Adrenal gland (tissue), 12 donors: ENCODE data around the gene CAMK2N2. TPM values are rescaled to one million over a fixed set of nuclear protein-coding genes. Genes with fewer than 3 reads are reported as not detected.
"Not testable (repeated sequence)": the region's sequence is repeated elsewhere in the genome, so short reads cannot be mapped to it uniquely, and the experiment has no call there.

Experiments used
- DNase-seq, 7 donors: peaks; one replicate each; pipeline ENCODE4 v3.0.0-alpha.2; 2019 to 2020
- H3K27ac ChIP-seq, 5 donors: fragments of 200-600 bp; sonication (generic) in 4 of 5; 1 replicate in 3 of 5; 2 replicates in 2 of 5; pipeline versions ENCODE4 v1.5.1 to v1.8.0; 2016 to 2020; ENCODE audit warnings: mild to moderate bottlenecking in 1 of 5
- H3K27me3 ChIP-seq: fragments of 200-600 bp; 2 replicates; pipeline ENCODE4 v1.8.0; 2021
- H3K36me3 ChIP-seq, 2 donors: fragments of 200-600 bp; replicated peaks in 1 of 2; 1 replicate in 1 of 2; 2 replicates in 1 of 2; pipeline versions ENCODE4 v1.5.1 to v1.8.0; 2018 to 2022
- H3K4me1 ChIP-seq, 2 donors: fragments of 200-600 bp; replicated peaks in 1 of 2; 1 replicate in 1 of 2; 2 replicates in 1 of 2; pipeline versions ENCODE4 v1.5.1 to v1.8.0; 2018 to 2021
- H3K4me3 ChIP-seq, 4 donors: fragments of 200-600 bp; sonication (generic) in 3 of 4; one replicate each; pipeline ENCODE4 v1.5.1; 2016 to 2018
- H3K9me3 ChIP-seq, 3 donors: fragments of 200-600 bp; sonication (generic) in 1 of 3; replicated peaks in 1 of 3; 1 replicate in 2 of 3; 2 replicates in 1 of 3; pipeline versions ENCODE4 v1.5.1 to v1.8.0; 2016 to 2021
- POLR2A ChIP-seq, 2 donors: fragments of 450-650 bp; IDR thresholded peaks; one replicate each; pipeline ENCODE4 v1.6.1; 2017; ENCODE audit warnings: antibody characterized with exemption in 2 of 2, mild to moderate bottlenecking in 2 of 2, moderate library complexity in 1 of 2
- WGBS, 4 donors: extraction: QIAGEN DNeasy Blood & Tissue Kit in 2 of 4; methylation state at CpG; one replicate each; pipeline versions ENCODE4 v1.1.5 to v1.1.7; 2013 to 2017; 5-methylcytosine and 5-hydroxymethylcytosine counted together
- intact Hi-C, 2 donors: fragments of 100-400 bp; cut with DNase I; formaldehyde crosslinking; loops; one replicate each; pipeline versions ENCODE4 v1.14.1 to v1.15.0; 2022 to 2023
- polyA plus RNA-seq, 3 donors: library from polyadenylated mRNA; stranded (reverse); fragments of 200-250 nt in 2 of 3; fragments of 350-450 nt in 1 of 3; fragmentation: Illumina TruSeq in 1 of 3; extraction: RNeasy Lipid Tissue Mini Kit (QIAGEN cat#74804) in 1 of 3; gene quantifications; one replicate each; pipeline ENCODE4 v1.2.3, GENCODE V29; 2013 to 2014
- total RNA-seq, 9 donors: library from RNA; depleted of rRNA in 4 of 9; stranded (reverse); fragments of >200 nt in 4 of 9; fragments of 120-200 nt in 1 of 9; fragmentation: NEBNext Ultra II Directional in 1 of 9; extraction: Animal tissue kit (Norgen Biotek cat#: 25700) in 1 of 9; gene quantifications; one replicate each; pipeline versions ENCODE4 v1.1.0 to v1.2.4, GENCODE V29; 2013 to 2023
- TF ChIP-seq, protein P1 (sequence below), 6 experiments: fragments of 450-650 bp in 4 of 6; fragments of 200-600 bp in 2 of 6; sonication (generic) in 1 of 6; IDR thresholded peaks; 1 replicate in 5 of 6; 2 replicates in 1 of 6; pipeline versions ENCODE4 v1.5.1 to v1.8.0; 2016 to 2021; ENCODE audit warnings: antibody characterized with exemption in 6 of 6, mild to moderate bottlenecking in 2 of 6, moderate library complexity in 1 of 6
- donor health status: healthy with polysubstance abuse.
- donor health status: Bipolar disorder and iron deficiency.
- donor health status: DM: yes; HTN: yes; CAD: no.
- donor health status: DM: no; HTN: no; CAD: no.
- donor health status: DM: no; HTN: no; CAD: no.
- donor health status: DM: yes; HTN: yes; CAD: no.

CAMK2N2 gene
- total and polyA plus RNA-seq, 12 donors, result 0.47 to 39.3 (median 7.2) TPM; not detected in 2

DNA sequence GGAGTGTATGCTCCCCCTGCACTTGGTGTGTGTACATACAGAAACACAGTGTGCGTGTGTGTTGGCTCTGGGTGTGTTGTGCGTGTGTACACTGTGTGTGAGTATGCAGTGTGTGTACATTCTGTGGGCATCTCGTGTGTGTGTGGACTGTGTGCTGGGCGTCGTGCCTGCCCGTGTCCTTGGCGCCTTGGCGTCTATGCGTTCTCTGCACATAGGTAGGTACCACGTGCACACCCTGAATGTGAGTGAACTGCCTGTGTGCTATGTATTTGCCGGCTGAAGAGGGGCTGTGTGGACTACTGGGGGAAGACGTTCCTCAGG is 14.0 kb upstream of the CAMK2N2 start:
- Histone ChIP-seq H3K9me3 (no peaks in the 10 kb centered on the region), H3K4me1 (no peaks in the 10 kb centered on the region), H3K27me3 (peaks cover 6% of the 10 kb centered on the region), H3K4me3 (no peak overlapping the region), H3K27ac (peak overlapping the region in 1 of 5 donors; percentile 73), H3K36me3 (no peaks in the 10 kb centered on the region)
- TF ChIP-seq POLR2A (IDR thresholded peaks at IDR 0.05), result no peak
- TF ChIP-seq, protein P1, sequence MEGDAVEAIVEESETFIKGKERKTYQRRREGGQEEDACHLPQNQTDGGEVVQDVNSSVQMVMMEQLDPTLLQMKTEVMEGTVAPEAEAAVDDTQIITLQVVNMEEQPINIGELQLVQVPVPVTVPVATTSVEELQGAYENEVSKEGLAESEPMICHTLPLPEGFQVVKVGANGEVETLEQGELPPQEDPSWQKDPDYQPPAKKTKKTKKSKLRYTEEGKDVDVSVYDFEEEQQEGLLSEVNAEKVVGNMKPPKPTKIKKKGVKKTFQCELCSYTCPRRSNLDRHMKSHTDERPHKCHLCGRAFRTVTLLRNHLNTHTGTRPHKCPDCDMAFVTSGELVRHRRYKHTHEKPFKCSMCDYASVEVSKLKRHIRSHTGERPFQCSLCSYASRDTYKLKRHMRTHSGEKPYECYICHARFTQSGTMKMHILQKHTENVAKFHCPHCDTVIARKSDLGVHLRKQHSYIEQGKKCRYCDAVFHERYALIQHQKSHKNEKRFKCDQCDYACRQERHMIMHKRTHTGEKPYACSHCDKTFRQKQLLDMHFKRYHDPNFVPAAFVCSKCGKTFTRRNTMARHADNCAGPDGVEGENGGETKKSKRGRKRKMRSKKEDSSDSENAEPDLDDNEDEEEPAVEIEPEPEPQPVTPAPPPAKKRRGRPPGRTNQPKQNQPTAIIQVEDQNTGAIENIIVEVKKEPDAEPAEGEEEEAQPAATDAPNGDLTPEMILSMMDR (IDR thresholded peaks at IDR 0.05), result no peak
- WGBS, 4 donors, result 71 to 74% (median 73%) methylated on average over 8 to 12 of the region's 12 CpGs
- intact Hi-C loops, result no loop called here
- DNase-seq, result no peak

DNA sequence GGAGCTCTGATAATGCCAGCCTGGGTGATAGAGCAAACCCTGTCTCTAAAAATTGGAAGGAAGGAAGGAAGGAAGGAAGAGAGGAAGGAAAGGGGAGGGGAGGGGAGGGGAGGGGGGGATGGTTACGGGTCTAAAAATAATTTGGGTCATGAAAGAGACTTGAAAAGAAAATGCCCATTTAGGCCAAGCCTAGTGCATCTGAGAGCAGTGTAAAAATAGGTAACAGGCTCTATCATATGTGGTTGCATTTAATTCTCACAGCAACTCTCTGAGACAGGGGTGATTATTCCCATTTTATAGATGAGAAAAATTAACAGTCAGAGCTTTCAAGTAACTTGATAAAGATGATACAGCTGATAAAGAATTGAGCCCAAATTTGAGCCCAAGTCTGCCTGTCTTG is 10.9 kb upstream of the CAMK2N2 start:
- H3K36me3 ChIP-seq, result no peaks in the 10 kb centered on the region
- H3K4me3 ChIP-seq, result no peak overlapping the region
- H3K27ac ChIP-seq, result no peak overlapping the region
- intact Hi-C loops, result no loop called here
- DNase-seq, result no peak
- TF ChIP-seq POLR2A (IDR thresholded peaks at IDR 0.05), result no peak
- TF ChIP-seq, protein P1 (IDR thresholded peaks at IDR 0.05), result no peak
- H3K9me3 ChIP-seq, result no peaks in the 10 kb centered on the region
- peaks cover 6% of the 10 kb centered on the region for H3K27me3 ChIP-seq
- no peaks in the 10 kb centered on the region for H3K4me1 ChIP-seq
- WGBS, 4 donors, result 40 to 64% (median 50%) methylated on average over 1 of the region's 1 CpG

DNA sequence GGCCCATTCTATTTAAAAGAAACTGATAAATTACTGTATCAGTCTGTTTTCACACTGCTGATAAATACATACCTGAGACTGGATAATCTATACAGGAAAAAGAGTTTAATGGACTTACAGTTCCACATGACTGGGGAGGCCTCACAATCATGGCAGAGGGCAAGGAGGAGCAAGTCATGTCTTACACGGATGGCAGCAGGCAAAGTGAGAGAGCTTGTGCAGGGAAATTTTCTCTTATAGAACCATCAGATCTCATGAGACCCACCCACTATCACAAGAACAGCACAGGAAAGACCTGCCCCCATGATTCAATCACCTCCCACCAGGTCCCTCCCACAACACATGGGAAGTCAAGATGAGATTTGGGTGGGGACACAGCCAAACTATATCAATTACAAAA is 5.9 kb upstream of the CAMK2N2 start:
- WGBS, 4 donors, result 92 to 95% (median 92%) methylated on average over 1 of the region's 1 CpG
- H3K9me3 ChIP-seq, DNase-seq, H3K4me3 ChIP-seq, H3K27me3 ChIP-seq, H3K36me3 ChIP-seq, intact Hi-C loops, H3K27ac ChIP-seq, H3K4me1 ChIP-seq: not testable (repeated sequence)

DNA sequence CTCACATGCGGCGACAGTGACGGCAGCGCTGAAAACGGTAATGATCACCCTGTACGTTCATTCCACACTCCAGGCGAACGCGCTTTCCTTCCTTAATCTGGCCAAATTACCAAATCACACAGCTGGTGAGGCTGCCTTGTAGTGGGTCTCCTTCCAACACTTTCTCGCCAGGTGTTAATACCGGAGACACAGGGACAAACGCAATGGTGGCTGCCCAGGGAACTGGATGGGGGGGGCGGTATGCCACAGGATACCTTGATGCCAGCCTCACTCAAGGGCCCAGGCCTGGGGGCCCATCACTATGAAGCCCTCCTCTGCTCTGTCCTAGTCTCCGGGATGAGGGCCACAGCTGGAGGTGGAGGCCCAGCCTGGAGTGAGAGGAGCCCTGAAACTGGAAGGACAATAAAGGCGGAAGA is 1.4 kb upstream of the CAMK2N2 start:
- Histone ChIP-seq H3K9me3 (no peaks in the 10 kb centered on the region), H3K36me3 (no peaks in the 10 kb centered on the region), H3K4me1 (peaks cover 25 to 27% of the 10 kb centered on the region in 2 donors), H3K4me3 (no peak overlapping the region), H3K27me3 (no peaks in the 10 kb centered on the region), H3K27ac (peak overlapping the region in 2 of 5 donors; percentile 53 to 83)
- TF ChIP-seq POLR2A (IDR thresholded peaks at IDR 0.05), result no peak
- WGBS, 4 donors, result 15 to 43% (median 17%) methylated on average over 4 to 15 of the region's 15 CpGs
- DNase-seq, result no peak
- intact Hi-C loops, result no loop called here

DNA sequence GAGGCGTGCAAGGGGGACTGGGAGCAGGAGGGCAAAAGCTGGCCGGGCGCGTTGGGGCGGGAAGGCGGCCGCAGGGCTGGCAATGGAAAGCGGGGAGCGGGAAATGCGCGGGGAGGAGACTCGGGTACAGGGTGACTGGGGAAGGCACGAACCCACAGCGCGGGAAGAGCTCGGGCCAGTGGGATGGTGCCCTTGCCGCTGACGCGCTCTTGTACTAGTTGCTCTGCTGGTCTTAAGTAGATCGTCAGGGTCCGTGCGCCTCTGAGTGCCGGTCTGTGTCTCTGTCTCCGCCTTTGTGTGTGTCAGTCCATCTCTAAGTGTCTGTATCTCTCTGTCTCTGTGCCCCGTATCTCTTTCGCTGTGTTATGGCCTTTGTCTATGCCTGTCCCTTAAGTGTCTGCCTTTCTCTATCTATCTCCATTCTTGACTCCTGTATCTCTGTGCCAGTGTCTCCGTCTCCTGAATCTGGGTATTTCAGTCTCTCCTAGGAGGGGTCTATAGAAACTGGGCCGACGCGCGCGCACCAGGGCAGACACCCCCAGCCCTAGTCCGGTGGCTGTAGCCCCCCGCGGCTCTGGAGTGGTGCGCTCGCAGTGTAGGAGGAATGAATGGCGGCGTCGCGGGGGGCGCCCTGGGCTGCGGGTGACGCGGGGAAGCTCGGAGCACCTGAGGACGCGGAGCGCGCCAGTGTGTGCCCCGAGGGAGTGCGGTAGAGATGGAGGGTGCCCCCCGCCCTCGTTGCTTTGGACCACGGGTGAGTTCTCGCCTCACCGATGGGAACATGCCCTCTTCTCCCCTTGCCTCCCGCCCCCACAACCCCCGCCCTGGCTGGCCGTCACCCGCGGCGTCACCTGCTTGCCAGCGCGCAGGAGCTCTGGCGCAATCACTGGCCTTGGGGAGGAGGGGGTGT is 756 bp upstream of the CAMK2N2 start:
- Histone ChIP-seq H3K4me1 (peaks cover 25 to 27% of the 10 kb centered on the region in 2 donors), H3K4me3 (peak overlapping the region in 2 of 4 donors; percentile 33 to 65), H3K9me3 (no peaks in the 10 kb centered on the region), H3K27ac (peak overlapping the region in 2 of 5 donors; percentile 53 to 83), H3K36me3 (no peaks in the 10 kb centered on the region), H3K27me3 (no peaks in the 10 kb centered on the region)
- peak; percentile 13 to 36 for TF ChIP-seq POLR2A (IDR thresholded peaks at IDR 0.05)
- TF ChIP-seq, protein P1 (IDR thresholded peaks at IDR 0.05), result no peak
- WGBS, 4 donors, result 1 to 5% (median 2%) methylated on average over 36 to 66 of the region's 66 CpGs
- peak; percentile 77 to 94 (median 89) for DNase-seq
- intact Hi-C loops, result no loop called here
